Ovary (tissue), 9 donors: ENCODE results near the gene SREBF1. TPM values are rescaled to one million over a fixed set of nuclear protein-coding genes. Genes with fewer than 3 reads are reported as not detected.
"Not testable (repeated sequence)": the region's sequence is repeated elsewhere in the genome, so short reads cannot be mapped to it uniquely, and the experiment has no call there.

ENCODE experiments used
- DNase-seq, 5 donors: peaks; one replicate each; pipeline ENCODE4 v3.0.0-alpha.2; 2019 to 2020
- H3K27ac ChIP-seq, 2 donors: fragments of 200-600 bp; one replicate each; pipeline versions ENCODE4 v1.5.1 to v1.8.0; 2019 to 2022
- H3K27me3 ChIP-seq: fragments of 200-600 bp; one replicate; pipeline ENCODE4 v1.8.0; 2022
- H3K36me3 ChIP-seq: fragments of 200-600 bp; sonication (generic); one replicate; pipeline ENCODE4 v1.5.1; 2019
- H3K4me1 ChIP-seq: one replicate; pipeline ENCODE4 v1.8.1; 2013; ENCODE audit warnings: mild to moderate bottlenecking, moderate library complexity; ENCODE audit not compliant: insufficient read depth
- H3K4me3 ChIP-seq: fragments of 200-600 bp; sonication (generic); one replicate; pipeline ENCODE4 v1.5.1; 2017
- H3K9me3 ChIP-seq, 2 donors: fragments of 200-600 bp in 1 of 2; sonication (generic) in 1 of 2; one replicate each; pipeline versions ENCODE4 v1.5.1 to v1.8.1; 2013 to 2019; ENCODE audit warnings: mild to moderate bottlenecking in 1 of 2, moderate library complexity in 1 of 2
- EP300 ChIP-seq: sonication (generic); formaldehyde crosslinking; IDR thresholded peaks from one replicate; pipeline ENCODE4 v1.6.1; 2017; ENCODE audit warnings: antibody characterized with exemption
- POLR2A ChIP-seq: fragments of 450-650 bp; IDR thresholded peaks from one replicate; pipeline ENCODE4 v1.6.1; 2017; ENCODE audit warnings: antibody characterized with exemption, mild to moderate bottlenecking, moderate library complexity
- WGBS, 3 donors: extraction: QIAGEN DNeasy Blood & Tissue Kit in 1 of 3; methylation state at CpG; one replicate each; pipeline versions ENCODE4 v1.1.5 to v1.1.7; 2013 to 2017; 5-methylcytosine and 5-hydroxymethylcytosine counted together
- intact Hi-C, 4 donors: fragments of 100-400 bp; cut with DNase I; formaldehyde crosslinking; loops; one replicate each; pipeline versions ENCODE4 v1.11.0 to v1.15.1; 2022 to 2023
- polyA plus RNA-seq, 2 donors: library from polyadenylated mRNA; stranded (reverse); fragments of 200-250 nt in 1 of 2; fragments of 350-450 nt in 1 of 2; fragmentation: Illumina TruSeq in 1 of 2; extraction: RNeasy Lipid Tissue Mini Kit (QIAGEN cat#74804) in 1 of 2; gene quantifications; one replicate each; pipeline ENCODE4 v1.2.3, GENCODE V29; 2013 to 2014
- total RNA-seq, 7 donors: library from RNA; depleted of rRNA in 2 of 7; stranded (reverse); fragments of >200 nt in 2 of 7; fragmentation: NEBNext Ultra II Directional in 3 of 7; extraction: Animal tissue kit (Norgen Biotek cat#: 25700) in 3 of 7; gene quantifications; one replicate each; pipeline versions ENCODE4 v1.1.0 to v1.2.4, GENCODE V29; 2016 to 2023
- TF ChIP-seq, protein P1 (sequence below), 3 donors: fragments of 450-650 bp in 2 of 3; fragments of 200-600 bp in 1 of 3; IDR thresholded peaks; one replicate each; pipeline versions ENCODE4 v1.5.1 to v1.8.0; 2016 to 2022; ENCODE audit warnings: antibody characterized with exemption in 3 of 3, mild to moderate bottlenecking in 1 of 3
- donor health status: DM: no; HTN: no; CAD: no; lungs with moderate emphysema.
- donor health status: DM: no; HTN: no; CAD: no.
- donor health status: Bipolar disorder and iron deficiency.
- donor health status: DM: yes; HTN: yes; CAD: no.
- donor health status: DM: no; HTN: no; CAD: no.
- donor health status: DM: yes; HTN: yes; CAD: no.

The SREBF1 gene
- total and polyA plus RNA-seq, 9 donors: 24.3 to 190 (median 88.2) TPM

DNA sequence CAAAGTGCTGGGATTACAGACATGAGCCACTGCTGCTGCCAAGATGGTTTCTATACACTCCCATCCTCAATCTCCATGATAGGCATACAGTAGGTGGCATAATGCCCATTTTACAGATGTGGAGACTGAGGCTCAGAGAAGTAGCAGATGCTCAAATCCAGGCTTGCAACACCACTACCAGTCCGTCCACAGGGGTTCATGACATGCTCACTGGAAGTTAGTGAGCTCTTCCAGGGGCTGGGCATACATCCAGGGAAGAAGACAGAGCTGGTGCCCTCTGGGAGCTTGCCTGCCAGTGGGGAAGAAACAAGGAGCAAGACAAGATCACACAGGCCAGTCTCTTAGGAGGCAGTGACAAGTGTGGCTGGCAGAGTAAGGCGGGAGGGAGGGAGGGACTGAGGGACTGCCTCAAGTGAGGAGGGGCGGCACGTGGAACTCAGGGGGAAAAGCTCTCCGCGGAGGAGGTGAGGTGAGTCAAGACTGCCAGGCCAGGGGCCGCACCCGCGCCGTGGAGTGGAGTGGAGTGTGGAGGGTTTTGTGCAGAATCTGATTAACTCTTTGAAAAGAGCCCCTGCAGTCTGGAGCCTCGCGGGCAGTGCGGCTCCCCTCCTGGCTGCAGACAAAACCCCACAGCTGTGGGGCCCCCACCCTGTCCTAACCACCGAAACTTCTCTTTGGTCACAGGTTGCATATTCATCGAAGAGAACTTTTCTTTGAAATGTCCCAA lies 27.9 kb downstream of the SREBF1 start:
- 48 to 60% (median 50%) methylated on average over 15 of the region's 15 CpGs for WGBS, 3 donors
- Histone ChIP-seq H3K4me1 (peaks cover 14% of the 10 kb centered on the region), H3K36me3 (no peaks in the 10 kb centered on the region), H3K27me3 (no peaks in the 10 kb centered on the region), H3K4me3 (no peak overlapping the region), H3K27ac (no peak overlapping the region), H3K9me3 (no peaks in the 10 kb centered on the region)
- no peak for DNase-seq
- intact Hi-C loops: loop anchor here in 2 of 4 donors (10.0 kb wide), 2 partner anchors 114 to 124 kb away; partner anchors contain the start of gene RAI1 (in 1 of the 2)
- TF ChIP-seq, protein P1, sequence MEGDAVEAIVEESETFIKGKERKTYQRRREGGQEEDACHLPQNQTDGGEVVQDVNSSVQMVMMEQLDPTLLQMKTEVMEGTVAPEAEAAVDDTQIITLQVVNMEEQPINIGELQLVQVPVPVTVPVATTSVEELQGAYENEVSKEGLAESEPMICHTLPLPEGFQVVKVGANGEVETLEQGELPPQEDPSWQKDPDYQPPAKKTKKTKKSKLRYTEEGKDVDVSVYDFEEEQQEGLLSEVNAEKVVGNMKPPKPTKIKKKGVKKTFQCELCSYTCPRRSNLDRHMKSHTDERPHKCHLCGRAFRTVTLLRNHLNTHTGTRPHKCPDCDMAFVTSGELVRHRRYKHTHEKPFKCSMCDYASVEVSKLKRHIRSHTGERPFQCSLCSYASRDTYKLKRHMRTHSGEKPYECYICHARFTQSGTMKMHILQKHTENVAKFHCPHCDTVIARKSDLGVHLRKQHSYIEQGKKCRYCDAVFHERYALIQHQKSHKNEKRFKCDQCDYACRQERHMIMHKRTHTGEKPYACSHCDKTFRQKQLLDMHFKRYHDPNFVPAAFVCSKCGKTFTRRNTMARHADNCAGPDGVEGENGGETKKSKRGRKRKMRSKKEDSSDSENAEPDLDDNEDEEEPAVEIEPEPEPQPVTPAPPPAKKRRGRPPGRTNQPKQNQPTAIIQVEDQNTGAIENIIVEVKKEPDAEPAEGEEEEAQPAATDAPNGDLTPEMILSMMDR (IDR thresholded peaks at IDR 0.05): no peak
- TF ChIP-seq POLR2A (no peak), EP300 (no peak)

DNA sequence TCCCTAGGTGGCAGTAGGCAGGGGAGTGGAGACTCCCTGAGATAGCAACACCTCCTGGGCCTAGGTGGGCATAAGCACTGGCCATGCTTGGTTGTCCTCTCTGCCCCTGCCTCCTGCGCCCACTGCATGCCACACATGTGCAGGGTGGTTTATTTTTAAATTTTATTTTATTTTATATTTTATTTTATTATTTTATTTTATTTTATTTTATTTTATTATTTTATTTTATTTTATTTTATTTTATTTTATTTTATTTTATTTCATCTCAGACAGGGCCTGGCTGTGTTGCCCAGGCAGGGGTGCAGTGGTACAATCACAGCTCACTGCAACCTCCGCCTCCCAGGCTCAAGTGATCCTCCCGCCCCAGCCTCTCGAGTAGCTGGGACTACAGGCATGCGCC lies 28.6 kb downstream of the SREBF1 start:
- H3K36me3 ChIP-seq, H3K4me3 ChIP-seq, DNase-seq, H3K27me3 ChIP-seq, H3K27ac ChIP-seq, H3K9me3 ChIP-seq: not testable (repeated sequence)
- intact Hi-C loops: loop anchor here in 2 of 4 donors (10.0 kb wide), 2 partner anchors 113 to 123 kb away; partner anchors contain the start of gene RAI1 (in 1 of the 2)
- H3K4me1 ChIP-seq: peaks cover 14% of the 10 kb centered on the region
- 95 to 97% (median 96%) methylated on average over 5 of the region's 5 CpGs for WGBS, 3 donors

GRCh38 chr17:17807440-17807839 lies 29.3 kb downstream of the SREBF1 start:
- H3K36me3 ChIP-seq: no peaks in the 10 kb centered on the region
- TF ChIP-seq POLR2A (no peak), EP300 (no peak)
- TF ChIP-seq, protein P1 (IDR thresholded peaks at IDR 0.05): no peak
- no peaks in the 10 kb centered on the region for H3K9me3 ChIP-seq
- H3K27me3 ChIP-seq: no peaks in the 10 kb centered on the region
- DNase-seq: no peak
- peaks cover 11% of the 10 kb centered on the region for H3K4me1 ChIP-seq
- no peak overlapping the region for H3K4me3 ChIP-seq
- H3K27ac ChIP-seq: no peak overlapping the region
- 92 to 100% (median 95%) methylated on average over 4 to 5 of the region's 5 CpGs for WGBS, 3 donors
- intact Hi-C loops: loop anchor here in 2 of 4 donors (10.0 kb wide), 2 partner anchors 113 to 123 kb away; partner anchors contain the start of gene RAI1 (in 1 of the 2)

- H3K27ac ChIP-seq: no peak overlapping the region
- WGBS, 3 donors: 86 to 89% (median 88%) methylated on average over 16 to 17 of the region's 17 CpGs
- intact Hi-C loops: loop anchor here in 2 of 4 donors (10.0 kb wide), 2 partner anchors 112 to 122 kb away; partner anchors contain the start of gene RAI1 (in 1 of the 2)
Measured at GRCh38 chr17:17806611-17807274, 30.0 kb downstream of the SREBF1 start.

More at GRCh38 chr17:17806611-17807274, 30.0 kb downstream of the SREBF1 start:
- TF ChIP-seq, protein P1 (IDR thresholded peaks at IDR 0.05): no peak
- TF ChIP-seq POLR2A (no peak), EP300 (no peak)
- Histone ChIP-seq H3K36me3 (no peaks in the 10 kb centered on the region), H3K27me3 (no peaks in the 10 kb centered on the region), H3K4me1 (peaks cover 11% of the 10 kb centered on the region), H3K9me3 (no peaks in the 10 kb centered on the region), H3K4me3 (no peak overlapping the region)
- no peak for DNase-seq
